ENCODE results near the gene THAP3. TPM values are rescaled to one million over a fixed set of nuclear protein-coding genes. Genes with fewer than 3 reads are reported as not detected.
A peak's percentile ranks its signal among the peaks of the same experiment; 100 is the strongest.

The THAP3 gene
- total and polyA plus RNA-seq, 9 of the 15 experiments (the other 6 are each of a cell fraction or from before 2014, with no cell fraction given), result 1.9 to 31.2 (median 18.2) TPM

DNA sequence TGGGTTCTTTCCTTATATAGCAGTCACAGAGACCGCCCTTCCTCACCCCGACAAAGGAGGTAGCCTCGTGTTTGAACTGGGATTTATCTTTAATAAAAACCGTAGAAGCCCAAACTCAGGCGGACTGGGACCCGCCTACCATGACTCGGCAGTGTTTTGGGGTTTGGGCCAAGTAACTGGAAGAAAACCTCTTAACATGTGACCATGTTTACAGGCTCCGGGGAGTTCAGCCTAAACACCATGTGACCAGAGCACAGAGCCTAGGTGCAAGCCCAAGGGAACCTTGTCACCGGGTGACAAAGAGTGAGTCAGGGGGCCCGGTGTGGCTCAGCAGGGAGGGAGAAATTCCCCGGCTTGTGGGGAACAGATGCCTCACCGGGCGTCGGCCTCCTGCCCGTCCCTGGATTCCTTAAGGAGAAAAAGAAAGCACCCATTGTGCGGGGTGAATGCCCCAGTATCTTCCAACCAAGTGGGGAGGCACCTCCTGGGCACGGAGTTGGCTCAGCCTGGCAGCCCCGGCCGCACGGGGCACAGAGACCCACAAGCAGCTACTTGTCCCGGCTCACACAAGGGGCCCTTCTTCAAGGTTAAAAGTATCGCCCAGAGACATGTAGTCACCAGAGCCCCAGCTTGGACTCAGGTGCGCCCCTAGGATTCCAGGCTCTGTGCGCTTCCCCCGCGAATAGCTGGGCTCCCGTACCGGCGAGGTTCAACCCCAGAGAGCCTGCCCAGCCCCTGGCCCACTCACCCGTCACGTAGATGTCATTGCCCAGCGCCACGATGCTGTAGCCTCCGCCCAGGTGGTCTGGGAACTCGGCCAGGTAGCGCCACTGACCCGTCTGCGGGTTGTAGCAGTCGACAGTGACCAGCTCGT is 23.4 kb upstream of the THAP3 start (continued):
- TF ChIP-seq, protein P1, sequence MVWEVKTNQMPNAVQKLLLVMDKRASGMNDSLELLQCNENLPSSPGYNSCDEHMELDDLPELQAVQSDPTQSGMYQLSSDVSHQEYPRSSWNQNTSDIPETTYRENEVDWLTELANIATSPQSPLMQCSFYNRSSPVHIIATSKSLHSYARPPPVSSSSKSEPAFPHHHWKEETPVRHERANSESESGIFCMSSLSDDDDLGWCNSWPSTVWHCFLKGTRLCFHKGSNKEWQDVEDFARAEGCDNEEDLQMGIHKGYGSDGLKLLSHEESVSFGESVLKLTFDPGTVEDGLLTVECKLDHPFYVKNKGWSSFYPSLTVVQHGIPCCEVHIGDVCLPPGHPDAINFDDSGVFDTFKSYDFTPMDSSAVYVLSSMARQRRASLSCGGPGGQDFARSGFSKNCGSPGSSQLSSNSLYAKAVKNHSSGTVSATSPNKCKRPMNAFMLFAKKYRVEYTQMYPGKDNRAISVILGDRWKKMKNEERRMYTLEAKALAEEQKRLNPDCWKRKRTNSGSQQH (CRISPR knock-in tag; IDR thresholded peaks at IDR 0.05), result no peak
- TF ChIP-seq SIN3A (IDR thresholded peaks at IDR 0.05; ENCODE audit: borderline replicate concordance in 2 of 2, control insufficient read depth in 1 of 2, low read depth in 2 of 2, low read length in 2 of 2) (peak; percentile 49 to 78; a peak in 2 of 4 replicates), CBX8 (IDR thresholded peaks at IDR 0.05; ENCODE audit: borderline replicate concordance, extremely low read depth, low read depth, low read length, poor library complexity, severe bottlenecking) (no peak), TAF9B (IDR thresholded peaks at IDR 0.05; ENCODE audit: partially characterized antibody) (no peak), SAFB2 (IDR thresholded peaks at IDR 0.05; ENCODE audit: borderline replicate concordance, low read depth, low read length, severe bottlenecking) (no peak), STAT5A (IDR thresholded peaks at IDR 0.05; ENCODE audit: borderline replicate concordance, low read length) (no peak), ZNF41 (CRISPR knock-in tag; conservative IDR thresholded peaks at IDR 0.05) (no peak)
- TF ChIP-seq, protein P2, sequence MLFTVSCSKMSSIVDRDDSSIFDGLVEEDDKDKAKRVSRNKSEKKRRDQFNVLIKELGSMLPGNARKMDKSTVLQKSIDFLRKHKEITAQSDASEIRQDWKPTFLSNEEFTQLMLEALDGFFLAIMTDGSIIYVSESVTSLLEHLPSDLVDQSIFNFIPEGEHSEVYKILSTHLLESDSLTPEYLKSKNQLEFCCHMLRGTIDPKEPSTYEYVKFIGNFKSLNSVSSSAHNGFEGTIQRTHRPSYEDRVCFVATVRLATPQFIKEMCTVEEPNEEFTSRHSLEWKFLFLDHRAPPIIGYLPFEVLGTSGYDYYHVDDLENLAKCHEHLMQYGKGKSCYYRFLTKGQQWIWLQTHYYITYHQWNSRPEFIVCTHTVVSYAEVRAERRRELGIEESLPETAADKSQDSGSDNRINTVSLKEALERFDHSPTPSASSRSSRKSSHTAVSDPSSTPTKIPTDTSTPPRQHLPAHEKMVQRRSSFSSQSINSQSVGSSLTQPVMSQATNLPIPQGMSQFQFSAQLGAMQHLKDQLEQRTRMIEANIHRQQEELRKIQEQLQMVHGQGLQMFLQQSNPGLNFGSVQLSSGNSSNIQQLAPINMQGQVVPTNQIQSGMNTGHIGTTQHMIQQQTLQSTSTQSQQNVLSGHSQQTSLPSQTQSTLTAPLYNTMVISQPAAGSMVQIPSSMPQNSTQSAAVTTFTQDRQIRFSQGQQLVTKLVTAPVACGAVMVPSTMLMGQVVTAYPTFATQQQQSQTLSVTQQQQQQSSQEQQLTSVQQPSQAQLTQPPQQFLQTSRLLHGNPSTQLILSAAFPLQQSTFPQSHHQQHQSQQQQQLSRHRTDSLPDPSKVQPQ (CRISPR knock-in tag; IDR thresholded peaks at IDR 0.05; ENCODE audit: borderline replicate concordance), result no peak
- TF ChIP-seq, protein P3, sequence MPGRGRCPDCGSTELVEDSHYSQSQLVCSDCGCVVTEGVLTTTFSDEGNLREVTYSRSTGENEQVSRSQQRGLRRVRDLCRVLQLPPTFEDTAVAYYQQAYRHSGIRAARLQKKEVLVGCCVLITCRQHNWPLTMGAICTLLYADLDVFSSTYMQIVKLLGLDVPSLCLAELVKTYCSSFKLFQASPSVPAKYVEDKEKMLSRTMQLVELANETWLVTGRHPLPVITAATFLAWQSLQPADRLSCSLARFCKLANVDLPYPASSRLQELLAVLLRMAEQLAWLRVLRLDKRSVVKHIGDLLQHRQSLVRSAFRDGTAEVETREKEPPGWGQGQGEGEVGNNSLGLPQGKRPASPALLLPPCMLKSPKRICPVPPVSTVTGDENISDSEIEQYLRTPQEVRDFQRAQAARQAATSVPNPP (IDR thresholded peaks at IDR 0.05; ENCODE audit: borderline replicate concordance, insufficient read depth, insufficient read length), result no peak
- TF ChIP-seq, protein P4, sequence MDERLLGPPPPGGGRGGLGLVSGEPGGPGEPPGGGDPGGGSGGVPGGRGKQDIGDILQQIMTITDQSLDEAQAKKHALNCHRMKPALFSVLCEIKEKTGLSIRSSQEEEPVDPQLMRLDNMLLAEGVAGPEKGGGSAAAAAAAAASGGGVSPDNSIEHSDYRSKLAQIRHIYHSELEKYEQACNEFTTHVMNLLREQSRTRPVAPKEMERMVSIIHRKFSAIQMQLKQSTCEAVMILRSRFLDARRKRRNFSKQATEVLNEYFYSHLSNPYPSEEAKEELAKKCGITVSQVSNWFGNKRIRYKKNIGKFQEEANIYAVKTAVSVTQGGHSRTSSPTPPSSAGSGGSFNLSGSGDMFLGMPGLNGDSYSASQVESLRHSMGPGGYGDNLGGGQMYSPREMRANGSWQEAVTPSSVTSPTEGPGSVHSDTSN (CRISPR knock-in tag; IDR thresholded peaks at IDR 0.05; ENCODE audit: low read depth), result no peak
- TF ChIP-seq, protein P4 (tag; conservative IDR thresholded peaks at IDR 0.05; ENCODE audit: low read depth), result no peak
- TF ChIP-seq, protein P5, sequence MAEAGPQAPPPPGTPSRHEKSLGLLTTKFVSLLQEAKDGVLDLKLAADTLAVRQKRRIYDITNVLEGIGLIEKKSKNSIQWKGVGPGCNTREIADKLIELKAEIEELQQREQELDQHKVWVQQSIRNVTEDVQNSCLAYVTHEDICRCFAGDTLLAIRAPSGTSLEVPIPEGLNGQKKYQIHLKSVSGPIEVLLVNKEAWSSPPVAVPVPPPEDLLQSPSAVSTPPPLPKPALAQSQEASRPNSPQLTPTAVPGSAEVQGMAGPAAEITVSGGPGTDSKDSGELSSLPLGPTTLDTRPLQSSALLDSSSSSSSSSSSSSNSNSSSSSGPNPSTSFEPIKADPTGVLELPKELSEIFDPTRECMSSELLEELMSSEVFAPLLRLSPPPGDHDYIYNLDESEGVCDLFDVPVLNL (CRISPR knock-in tag; IDR thresholded peaks at IDR 0.05; ENCODE audit: low read depth), result 0 out of 2 replicates have a peak, but pooled peaks have one; percentile 28

Measured in K562 (cell line).